ENCODE results near the gene TFEB.
A peak's percentile ranks its signal among the peaks of the same experiment; 100 is the strongest.

Gene TFEB

DNA sequence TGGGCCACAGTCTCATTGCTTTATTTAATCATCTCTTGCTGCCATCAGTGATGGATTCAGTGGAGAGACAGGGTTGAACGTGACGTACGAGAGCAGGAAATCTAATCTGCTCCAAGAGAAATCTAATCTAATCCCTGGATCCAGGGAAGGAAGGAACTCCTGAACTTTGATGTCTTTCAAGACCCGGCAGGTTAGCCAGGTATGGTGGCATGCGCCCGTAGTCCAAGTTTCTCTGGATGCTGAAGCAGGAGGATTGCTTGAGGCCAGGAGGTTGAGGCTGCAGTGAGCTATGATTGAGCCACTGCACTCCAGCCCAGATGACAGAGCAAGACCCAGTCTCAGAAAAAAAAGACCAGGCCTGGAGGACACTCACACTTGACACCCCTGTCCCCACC is 23.2 kb upstream of the TFEB start:
- Histone ChIP-seq H3K4me1 (ENCODE audit: control insufficient read depth, insufficient read depth, low read length) (peaks cover 31% of the 10 kb centered on the region), H3K36me3 (ENCODE audit: control insufficient read depth, insufficient read depth, low read length) (no peaks in the 10 kb centered on the region), H3K27me3 (ENCODE audit: control insufficient read depth, insufficient read depth, low read length) (no peaks in the 10 kb centered on the region), H3K4me3 (ENCODE audit: low read length) (no peak overlapping the region), H3K9me3 (ENCODE audit: control insufficient read depth, low read length) (no peaks in the 10 kb centered on the region), H3K9ac (ENCODE audit: low read length) (no peak overlapping the region)

DNA sequence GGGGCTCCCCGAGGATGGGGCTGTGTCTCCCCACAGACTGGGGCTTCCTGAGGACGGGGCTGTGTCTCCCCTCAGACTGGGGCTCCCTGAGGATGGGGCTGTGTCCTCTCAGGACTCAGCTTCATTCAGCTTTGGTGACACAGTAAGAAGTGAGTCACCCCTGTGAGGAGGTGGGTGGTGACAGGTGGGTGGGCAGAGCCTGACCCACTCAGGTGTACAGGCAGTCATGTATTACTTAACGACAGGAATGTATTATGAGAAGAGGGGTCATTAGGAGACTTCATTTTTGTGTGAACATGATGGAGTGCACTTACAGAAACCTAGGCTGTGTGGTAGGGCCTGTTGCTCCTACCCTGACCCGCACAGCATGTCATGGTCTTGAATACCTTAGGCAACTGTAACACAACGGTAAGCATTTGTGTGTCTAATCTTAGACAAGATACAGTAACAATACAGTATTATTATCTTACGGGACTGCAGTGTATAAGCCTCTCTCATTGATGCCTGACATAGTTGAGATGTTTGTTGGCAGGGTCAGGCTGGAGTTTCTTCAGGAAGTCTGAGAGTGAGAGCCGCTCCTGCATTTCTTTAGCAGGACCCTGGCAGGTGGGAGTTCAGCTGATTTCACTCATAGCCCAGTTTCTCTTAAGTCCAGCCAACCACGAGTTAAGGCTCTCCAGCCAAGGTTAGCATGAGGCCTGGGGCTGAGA is 22.7 kb upstream of the TFEB start:
- H3K4me1 ChIP-seq (ENCODE audit: control insufficient read depth, insufficient read depth, low read length) = peaks cover 31% of the 10 kb centered on the region
- H3K27me3 ChIP-seq (ENCODE audit: control insufficient read depth, insufficient read depth, low read length) = no peaks in the 10 kb centered on the region
- H3K9ac ChIP-seq (ENCODE audit: low read length) = no peak overlapping the region
- H3K36me3 ChIP-seq (ENCODE audit: control insufficient read depth, insufficient read depth, low read length) = no peaks in the 10 kb centered on the region
- no peak overlapping the region for H3K4me3 ChIP-seq (ENCODE audit: low read length)
- H3K9me3 ChIP-seq (ENCODE audit: control insufficient read depth, low read length) = no peaks in the 10 kb centered on the region

DNA sequence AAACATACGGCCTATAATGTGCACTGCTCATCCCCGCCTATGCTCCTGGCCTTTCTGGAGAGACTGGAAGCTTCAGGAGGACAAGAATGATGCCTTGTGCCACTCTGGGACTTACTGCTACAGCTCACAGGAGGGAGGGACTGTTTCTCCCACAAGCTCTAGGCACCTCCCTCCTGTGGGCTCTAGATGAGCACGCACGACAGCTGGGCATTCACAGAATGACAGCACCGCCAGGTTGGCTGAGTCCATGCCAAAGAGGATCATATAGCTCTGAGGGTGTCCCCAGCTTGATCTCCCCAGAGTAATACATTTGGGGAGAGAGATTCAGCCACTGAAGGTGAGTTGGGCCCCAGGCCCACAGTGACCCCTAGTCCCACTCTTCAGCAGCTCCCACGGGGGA is 21.9 kb upstream of the TFEB start:
- Histone ChIP-seq H3K36me3 (ENCODE audit: control insufficient read depth, insufficient read depth, low read length) (no peaks in the 10 kb centered on the region), H3K4me3 (ENCODE audit: low read length) (no peak overlapping the region), H3K9ac (ENCODE audit: low read length) (no peak overlapping the region), H3K27me3 (ENCODE audit: control insufficient read depth, insufficient read depth, low read length) (no peaks in the 10 kb centered on the region), H3K4me1 (ENCODE audit: control insufficient read depth, insufficient read depth, low read length) (peaks cover 31% of the 10 kb centered on the region), H3K9me3 (ENCODE audit: control insufficient read depth, low read length) (no peaks in the 10 kb centered on the region)

DNA sequence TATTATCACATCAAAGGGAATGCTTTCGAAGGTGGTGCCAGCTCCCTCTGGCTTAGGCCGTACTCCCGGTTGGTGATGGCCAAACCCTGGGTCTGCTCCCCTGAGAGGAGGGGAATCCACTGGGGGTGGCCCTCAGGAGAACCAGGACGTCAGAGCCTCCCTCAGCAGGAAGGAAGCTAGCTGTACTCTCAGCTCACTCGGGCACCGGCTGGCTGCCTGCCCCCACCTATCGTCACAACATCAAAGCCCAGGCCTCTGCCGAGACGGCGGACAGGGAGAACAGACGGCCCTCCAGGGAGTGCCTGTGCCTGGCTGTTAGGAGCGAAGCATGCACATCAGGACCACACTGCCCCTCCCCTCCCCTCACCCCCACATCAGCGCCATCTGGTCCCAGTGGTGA is 20.9 kb upstream of the TFEB start:
- Histone ChIP-seq H3K36me3 (ENCODE audit: control insufficient read depth, insufficient read depth, low read length) (no peaks in the 10 kb centered on the region), H3K27me3 (ENCODE audit: control insufficient read depth, insufficient read depth, low read length) (no peaks in the 10 kb centered on the region), H3K9me3 (ENCODE audit: control insufficient read depth, low read length) (no peaks in the 10 kb centered on the region), H3K9ac (ENCODE audit: low read length) (no peak overlapping the region), H3K4me3 (ENCODE audit: low read length) (no peak overlapping the region), H3K4me1 (ENCODE audit: control insufficient read depth, insufficient read depth, low read length) (peaks cover 31% of the 10 kb centered on the region)

DNA sequence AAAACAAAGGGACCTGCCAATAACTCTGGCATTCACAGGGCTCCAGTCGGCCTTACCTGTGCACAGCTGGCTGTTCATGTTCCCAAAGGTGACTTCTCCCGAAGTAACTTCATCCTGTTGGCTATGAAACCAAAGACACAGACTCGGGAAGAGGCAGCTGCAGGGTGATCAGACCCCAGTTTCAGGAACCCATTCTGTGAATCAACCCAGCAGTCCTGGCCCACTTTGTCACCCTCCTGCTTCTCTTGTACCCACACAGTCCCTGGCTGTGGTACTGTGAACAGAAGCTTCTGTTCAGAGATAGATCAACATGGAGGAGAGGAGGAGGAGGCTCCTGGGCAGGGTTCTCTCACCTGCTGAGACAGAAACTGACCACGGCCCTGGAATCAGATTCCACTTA is 20.5 kb upstream of the TFEB start:
- Histone ChIP-seq H3K9me3 (ENCODE audit: control insufficient read depth, low read length) (no peaks in the 10 kb centered on the region), H3K27me3 (ENCODE audit: control insufficient read depth, insufficient read depth, low read length) (no peaks in the 10 kb centered on the region), H3K4me1 (ENCODE audit: control insufficient read depth, insufficient read depth, low read length) (peaks cover 35% of the 10 kb centered on the region), H3K4me3 (ENCODE audit: low read length) (no peak overlapping the region), H3K9ac (ENCODE audit: low read length) (no peak overlapping the region), H3K36me3 (ENCODE audit: control insufficient read depth, insufficient read depth, low read length) (no peaks in the 10 kb centered on the region)

GRCh38 chr6:41750374-41750773 is 15.0 kb upstream of the TFEB start:
- Histone ChIP-seq H3K4me1 (ENCODE audit: control insufficient read depth, insufficient read depth, low read length) (peaks cover 28% of the 10 kb centered on the region), H3K9me3 (ENCODE audit: control insufficient read depth, low read length) (no peaks in the 10 kb centered on the region), H3K9ac (ENCODE audit: low read length) (no peak overlapping the region), H3K4me3 (ENCODE audit: low read length) (no peak overlapping the region), H3K36me3 (ENCODE audit: control insufficient read depth, insufficient read depth, low read length) (no peaks in the 10 kb centered on the region), H3K27me3 (ENCODE audit: control insufficient read depth, insufficient read depth, low read length) (no peaks in the 10 kb centered on the region)

GRCh38 chr6:41748542-41748941 is 13.1 kb upstream of the TFEB start:
- no peaks in the 10 kb centered on the region for H3K36me3 ChIP-seq (ENCODE audit: control insufficient read depth, insufficient read depth, low read length)
- no peaks in the 10 kb centered on the region for H3K9me3 ChIP-seq (ENCODE audit: control insufficient read depth, low read length)
- H3K9ac ChIP-seq (ENCODE audit: low read length) = no peak overlapping the region
- no peaks in the 10 kb centered on the region for H3K27me3 ChIP-seq (ENCODE audit: control insufficient read depth, insufficient read depth, low read length)
- peaks cover 44% of the 10 kb centered on the region for H3K4me1 ChIP-seq (ENCODE audit: control insufficient read depth, insufficient read depth, low read length)
- no peak overlapping the region for H3K4me3 ChIP-seq (ENCODE audit: low read length)

DNA sequence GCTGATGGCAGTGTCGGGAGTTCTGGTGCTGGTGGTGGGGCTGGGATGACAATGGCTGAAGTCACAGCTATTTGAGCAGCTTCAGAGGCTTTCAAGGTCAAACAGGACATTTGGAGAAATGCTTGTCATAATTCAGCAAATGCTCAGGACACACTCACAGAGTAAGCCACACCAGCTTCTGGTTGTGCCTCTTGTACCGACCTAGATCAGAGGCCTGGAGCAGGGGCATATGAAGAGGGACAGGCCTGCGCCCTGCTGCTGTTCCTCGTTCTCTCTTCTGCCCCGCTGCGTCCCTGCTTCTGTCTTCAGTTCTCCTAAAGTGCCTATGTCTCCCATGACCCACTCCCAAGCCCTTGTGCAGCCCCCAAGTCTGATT is 12.7 kb upstream of the TFEB start:
- H3K4me1 ChIP-seq (ENCODE audit: control insufficient read depth, insufficient read depth, low read length) = peaks cover 49% of the 10 kb centered on the region
- H3K9me3 ChIP-seq (ENCODE audit: control insufficient read depth, low read length) = no peaks in the 10 kb centered on the region
- no peak overlapping the region for H3K4me3 ChIP-seq (ENCODE audit: low read length)
- peak overlapping the region; percentile 12 for H3K9ac ChIP-seq (ENCODE audit: low read length)
- no peaks in the 10 kb centered on the region for H3K27me3 ChIP-seq (ENCODE audit: control insufficient read depth, insufficient read depth, low read length)
- no peaks in the 10 kb centered on the region for H3K36me3 ChIP-seq (ENCODE audit: control insufficient read depth, insufficient read depth, low read length)

DNA sequence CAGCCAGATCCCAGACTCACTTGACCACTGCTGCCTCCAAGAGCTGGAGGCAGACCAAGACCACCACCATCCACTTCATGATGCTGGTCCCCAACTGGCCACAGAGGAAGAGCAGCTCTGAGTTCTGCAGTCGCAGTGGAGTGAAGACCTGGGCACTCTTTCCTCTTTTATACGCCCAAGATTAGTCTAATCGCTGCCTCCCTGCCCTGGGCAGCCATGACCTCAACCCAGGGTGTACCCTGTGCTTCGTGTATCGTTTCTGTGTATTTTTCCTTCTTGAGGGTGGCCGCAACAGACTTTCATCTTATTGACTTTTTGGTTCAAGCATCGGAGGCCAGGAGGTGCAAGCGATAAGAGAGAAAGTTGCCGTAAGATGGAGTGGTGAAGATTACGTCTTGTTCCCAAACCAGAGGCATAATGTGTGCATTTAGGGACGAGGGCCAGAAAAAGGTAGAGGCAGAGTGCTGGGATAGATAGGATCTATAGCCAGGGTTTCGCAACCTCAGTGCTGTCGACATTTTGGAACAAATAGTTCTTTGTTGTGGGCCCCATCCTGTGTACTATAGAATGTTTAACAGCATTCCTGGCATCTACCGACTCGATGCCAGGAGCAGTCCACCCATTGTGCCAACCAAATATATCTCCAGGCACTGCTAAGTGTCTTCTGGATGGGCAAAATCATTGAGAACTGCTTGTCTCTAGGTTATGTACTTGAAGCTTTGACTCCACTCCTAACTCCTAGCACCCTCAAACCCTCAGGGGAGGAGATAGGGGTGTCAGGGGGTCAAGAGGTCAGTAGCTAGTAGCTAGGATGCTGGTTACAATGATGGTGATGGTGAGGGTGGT is 12.1 kb upstream of the TFEB start, which contains the start of gene PGC:
Gene PGC (minus strand): TSS at position 142 of the 846 bp plus-strand sequence. CDS start 63 bp downstream, at position 79.
- Histone ChIP-seq H3K9me3 (ENCODE audit: control insufficient read depth, low read length) (no peaks in the 10 kb centered on the region), H3K4me1 (ENCODE audit: control insufficient read depth, insufficient read depth, low read length) (peaks cover 55% of the 10 kb centered on the region), H3K27me3 (ENCODE audit: control insufficient read depth, insufficient read depth, low read length) (no peaks in the 10 kb centered on the region), H3K9ac (ENCODE audit: low read length) (peak within 1 kb of the TSS; percentile 79), H3K4me3 (ENCODE audit: low read length) (peak within 1 kb of the TSS; percentile 29), H3K36me3 (ENCODE audit: control insufficient read depth, insufficient read depth, low read length) (no peaks in the 10 kb centered on the region)

GRCh38 chr6:41746107-41746506 is 10.7 kb upstream of the TFEB start:
- H3K4me1 ChIP-seq (ENCODE audit: control insufficient read depth, insufficient read depth, low read length) = peaks cover 65% of the 10 kb centered on the region
- peak overlapping the region; percentile 29 for H3K4me3 ChIP-seq (ENCODE audit: low read length)
- peak overlapping the region; percentile 79 for H3K9ac ChIP-seq (ENCODE audit: low read length)
- H3K27me3 ChIP-seq (ENCODE audit: control insufficient read depth, insufficient read depth, low read length) = no peaks in the 10 kb centered on the region
- H3K9me3 ChIP-seq (ENCODE audit: control insufficient read depth, low read length) = no peaks in the 10 kb centered on the region
- no peaks in the 10 kb centered on the region for H3K36me3 ChIP-seq (ENCODE audit: control insufficient read depth, insufficient read depth, low read length)

- Histone ChIP-seq H3K4me3 (ENCODE audit: low read length) (peak overlapping the region; percentile 23), H3K36me3 (ENCODE audit: control insufficient read depth, insufficient read depth, low read length) (no peaks in the 10 kb centered on the region), H3K9ac (ENCODE audit: low read length) (peak overlapping the region; percentile 63), H3K9me3 (ENCODE audit: control insufficient read depth, low read length) (no peaks in the 10 kb centered on the region), H3K27me3 (ENCODE audit: control insufficient read depth, insufficient read depth, low read length) (no peaks in the 10 kb centered on the region), H3K4me1 (ENCODE audit: control insufficient read depth, insufficient read depth, low read length) (peaks cover 76% of the 10 kb centered on the region)
These were observed 8.9 kb upstream of the TFEB start for GRCh38 chr6:41744236-41744787.

Data from mucosa of stomach (tissue), 1 donor.